GM12878 (cell line): ENCODE measurements around the gene PTTG1. TPM values are rescaled to one million over a fixed set of nuclear protein-coding genes. Genes with fewer than 3 reads are reported as not detected.
A peak's percentile ranks its signal among the peaks of the same experiment; 100 is the strongest.

Experiments used
- ATF3 ChIP-seq: IDR thresholded peaks from 2 replicates; pipeline ENCODE4 v1.6.1; 2011; ENCODE audit warnings: low read depth, mild to moderate bottlenecking, low read length, moderate library complexity, borderline replicate concordance; ENCODE audit errors: extremely low read depth
- BCLAF1 ChIP-seq: fragments of 450-650 bp; IDR thresholded peaks from 2 replicates; pipeline ENCODE4 v1.6.1; 2017; ENCODE audit warnings: antibody characterized with exemption, mild to moderate bottlenecking, moderate library complexity
- CHD4 ChIP-seq: fragments of 200-600 bp; sonication (generic); IDR thresholded peaks from 2 replicates; pipeline ENCODE4 v1.6.1; 2016; ENCODE audit warnings: mild to moderate bottlenecking
- EGR1 ChIP-seq, 2 experiments: IDR thresholded peaks; 1 replicate in 1 of 2; 2 replicates in 1 of 2; pipeline ENCODE4 v1.6.1; 2011 to 2012; ENCODE audit warnings: low read depth in 2 of 2, low read length in 2 of 2, borderline replicate concordance in 1 of 2, mild to moderate bottlenecking in 1 of 2, moderate library complexity in 1 of 2
- GABPA ChIP-seq: IDR thresholded peaks from 2 replicates; pipeline ENCODE4 v1.6.1; 2014; ENCODE audit warnings: antibody characterized with exemption, low read depth, mild to moderate bottlenecking, inconsistent platforms
- HDAC6 ChIP-seq: fragments of 200-600 bp; sonication (generic); IDR thresholded peaks from one replicate; pipeline ENCODE4 v1.8.0; 2017; ENCODE audit warnings: antibody characterized with exemption; ENCODE audit not compliant: unreplicated experiment
- HDGF ChIP-seq: fragments of 450-650 bp; IDR thresholded peaks from 2 replicates; pipeline ENCODE4 v1.6.1; 2016; ENCODE audit warnings: antibody characterized with exemption
- IRF3 ChIP-seq: fragments of 450-650 bp; IDR thresholded peaks from 2 replicates; pipeline ENCODE4 v1.6.1; 2014; ENCODE audit warnings: mild to moderate bottlenecking
- PBX3 ChIP-seq: IDR thresholded peaks from 2 replicates; pipeline ENCODE4 v1.6.1; 2011; ENCODE audit warnings: mild to moderate bottlenecking, low read depth, low read length, moderate library complexity; ENCODE audit not compliant: insufficient replicate concordance
- POLR2A ChIP-seq: IDR thresholded peaks from 2 replicates; pipeline ENCODE4 v1.6.1; 2011; ENCODE audit warnings: low read depth, mild to moderate bottlenecking, low read length
- RAD21 ChIP-seq: IDR thresholded peaks from 2 replicates; pipeline ENCODE4 v1.6.1; 2011; ENCODE audit warnings: mild to moderate bottlenecking, low read depth, low read length, moderate library complexity; ENCODE audit not compliant: insufficient read depth
- RELA ChIP-seq: fragments of 450-650 bp; IDR thresholded peaks from 2 replicates; pipeline ENCODE4 v1.8.0; 2014; ENCODE audit warnings: borderline replicate concordance; ENCODE audit not compliant: partially characterized antibody
- YBX1 ChIP-seq: fragments of 450-650 bp; IDR thresholded peaks from 2 replicates; pipeline ENCODE4 v1.6.1; 2016; ENCODE audit warnings: antibody characterized with exemption
- ZBTB40 ChIP-seq: fragments of 450-650 bp; IDR thresholded peaks from 2 replicates; pipeline ENCODE4 v1.6.1; 2016; ENCODE audit warnings: mild to moderate bottlenecking, moderate library complexity, borderline replicate concordance
- ZNF217 ChIP-seq: fragments of 450-650 bp; IDR thresholded peaks from 2 replicates; pipeline ENCODE4 v1.6.1; 2017; ENCODE audit warnings: antibody characterized with exemption, mild to moderate bottlenecking
- ZNF687 ChIP-seq: fragments of 450-650 bp; IDR thresholded peaks from 2 replicates; pipeline ENCODE4 v1.6.1; 2017; ENCODE audit warnings: mild to moderate bottlenecking, moderate library complexity
- polyA plus RNA-seq, 11 experiments: library from polyadenylated mRNA; depleted of rRNA in 4 of 11; unstranded in 6 of 11; stranded (reverse) in 5 of 11; fragments of >200 nt; fragmentation: Nextera tagmentation in 4 of 11; fragmentation: Illumina TruSeq in 1 of 11; extraction: Ambion mirVana in 4 of 11; extraction: Trizol in 1 of 11; gene quantifications; 1 replicate in 1 of 11; 2 replicates in 10 of 11; pipeline versions ENCODE4 v1.2.1 to v1.2.3, GENCODE V29; 2011 to 2016; ENCODE audit warnings: inconsistent platforms in 2 of 11, missing spikeins in 2 of 11, low read depth in 1 of 11
- total RNA-seq, 4 experiments: library from RNA; depleted of rRNA in 3 of 4; stranded (reverse); fragments of >200 nt in 3 of 4; fragmentation: Illumina TruSeq in 1 of 4; extraction: Trizol in 1 of 4; gene quantifications; 2 replicates each; pipeline versions ENCODE4 v1.2.1 to v1.2.3, GENCODE V29; 2013 to 2021

Gene PTTG1
- total and polyA plus RNA-seq, 10 of the 15 experiments (the other 5 are each of a cell fraction or from before 2014, with no cell fraction given) = 154 to 1,033 (median 377) TPM

GRCh38 chr5:160439205-160439600 lies 17.5 kb downstream of the PTTG1 start (continued):
- no peak for TF ChIP-seq ZNF687
- TF ChIP-seq RAD21 = peak; percentile 84
- no peak for TF ChIP-seq ZNF217
- no peak for TF ChIP-seq BCLAF1
- TF ChIP-seq EGR1 (IDR thresholded peaks at IDR 0.05; ENCODE audit: borderline replicate concordance in 1 of 2, low read depth in 2 of 2, low read length in 2 of 2) = no peak
- no peak for TF ChIP-seq ZBTB40
- no peak for TF ChIP-seq CHD4
- TF ChIP-seq YBX1 = no peak
- no peak for TF ChIP-seq IRF3
- TF ChIP-seq GABPA = no peak
- no peak for TF ChIP-seq HDAC6
- TF ChIP-seq RELA = peak; percentile 88
- peak; percentile 50; the same call in 1 of the 2 replicates for TF ChIP-seq POLR2A
- no peak for TF ChIP-seq HDGF
- no peak for TF ChIP-seq PBX3
- TF ChIP-seq ATF3 = no peak
